22Rv1 (cell line): ENCODE results near the gene KREMEN2.

Experiments
- ZFX ChIP-seq: fragments of 450-650 bp; IDR thresholded peaks from 2 replicates; pipeline ENCODE4 v1.6.1; 2017; ENCODE audit warnings: antibody characterized with exemption, borderline replicate concordance
- TF ChIP-seq, protein P1 (sequence below): fragments of 450-650 bp; IDR thresholded peaks from 2 replicates; pipeline ENCODE4 v1.5.1; 2017; ENCODE audit warnings: mild to moderate bottlenecking

DNA sequence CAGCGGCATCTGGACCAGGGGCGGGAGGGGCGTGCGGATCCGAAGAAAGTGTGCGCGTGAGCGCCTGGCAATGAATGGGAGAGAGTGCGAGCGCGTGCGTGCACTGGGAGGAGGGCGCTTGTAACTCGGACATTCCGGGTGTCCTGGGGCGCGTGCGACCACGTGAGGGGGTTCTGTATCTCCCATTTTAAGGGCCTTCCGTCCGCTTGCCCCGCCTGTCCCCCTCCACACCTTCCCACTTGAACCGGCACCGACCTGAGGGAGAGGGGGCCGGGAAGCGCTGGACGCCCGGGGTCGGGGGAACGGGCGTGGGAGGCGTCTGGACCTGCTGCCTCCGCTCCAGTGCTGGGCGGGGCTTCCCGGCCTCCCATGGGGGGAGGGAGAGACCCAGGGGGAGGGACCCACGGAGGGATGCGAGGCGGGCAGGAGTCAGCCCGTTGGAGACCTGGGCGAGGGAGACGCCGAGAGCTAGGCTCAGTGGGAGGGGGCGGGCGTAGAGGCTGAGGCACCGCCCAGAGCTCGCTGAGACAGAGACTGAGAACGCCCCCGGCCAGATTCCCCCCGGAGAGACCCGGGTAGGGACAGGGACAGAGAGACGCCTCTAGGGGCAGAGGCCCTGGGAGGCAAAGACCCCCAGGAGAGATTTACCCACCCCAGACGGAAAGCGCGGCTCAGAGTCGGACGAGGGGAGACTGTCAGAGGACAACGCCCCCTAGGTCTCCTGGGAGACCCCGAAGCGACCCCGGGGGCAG, at the start of gene KREMEN2:
- TF ChIP-seq, protein P1, sequence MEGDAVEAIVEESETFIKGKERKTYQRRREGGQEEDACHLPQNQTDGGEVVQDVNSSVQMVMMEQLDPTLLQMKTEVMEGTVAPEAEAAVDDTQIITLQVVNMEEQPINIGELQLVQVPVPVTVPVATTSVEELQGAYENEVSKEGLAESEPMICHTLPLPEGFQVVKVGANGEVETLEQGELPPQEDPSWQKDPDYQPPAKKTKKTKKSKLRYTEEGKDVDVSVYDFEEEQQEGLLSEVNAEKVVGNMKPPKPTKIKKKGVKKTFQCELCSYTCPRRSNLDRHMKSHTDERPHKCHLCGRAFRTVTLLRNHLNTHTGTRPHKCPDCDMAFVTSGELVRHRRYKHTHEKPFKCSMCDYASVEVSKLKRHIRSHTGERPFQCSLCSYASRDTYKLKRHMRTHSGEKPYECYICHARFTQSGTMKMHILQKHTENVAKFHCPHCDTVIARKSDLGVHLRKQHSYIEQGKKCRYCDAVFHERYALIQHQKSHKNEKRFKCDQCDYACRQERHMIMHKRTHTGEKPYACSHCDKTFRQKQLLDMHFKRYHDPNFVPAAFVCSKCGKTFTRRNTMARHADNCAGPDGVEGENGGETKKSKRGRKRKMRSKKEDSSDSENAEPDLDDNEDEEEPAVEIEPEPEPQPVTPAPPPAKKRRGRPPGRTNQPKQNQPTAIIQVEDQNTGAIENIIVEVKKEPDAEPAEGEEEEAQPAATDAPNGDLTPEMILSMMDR, result peak; percentile 34
- no peak for TF ChIP-seq ZFX
